NCI-H187 treated with DMSO at 0.1 percent for 48 hours (cell line): ENCODE measurements around the gene FARP2.
"Not testable (repeated sequence)": the region's sequence is repeated elsewhere in the genome, so short reads cannot be mapped to it uniquely, and the experiment has no call there.

Experiments
- DNase-seq: peaks from one replicate; lab custom pipeline; 2025; lab: John Stamatoyannopoulos, UW

Gene FARP2, protein sequence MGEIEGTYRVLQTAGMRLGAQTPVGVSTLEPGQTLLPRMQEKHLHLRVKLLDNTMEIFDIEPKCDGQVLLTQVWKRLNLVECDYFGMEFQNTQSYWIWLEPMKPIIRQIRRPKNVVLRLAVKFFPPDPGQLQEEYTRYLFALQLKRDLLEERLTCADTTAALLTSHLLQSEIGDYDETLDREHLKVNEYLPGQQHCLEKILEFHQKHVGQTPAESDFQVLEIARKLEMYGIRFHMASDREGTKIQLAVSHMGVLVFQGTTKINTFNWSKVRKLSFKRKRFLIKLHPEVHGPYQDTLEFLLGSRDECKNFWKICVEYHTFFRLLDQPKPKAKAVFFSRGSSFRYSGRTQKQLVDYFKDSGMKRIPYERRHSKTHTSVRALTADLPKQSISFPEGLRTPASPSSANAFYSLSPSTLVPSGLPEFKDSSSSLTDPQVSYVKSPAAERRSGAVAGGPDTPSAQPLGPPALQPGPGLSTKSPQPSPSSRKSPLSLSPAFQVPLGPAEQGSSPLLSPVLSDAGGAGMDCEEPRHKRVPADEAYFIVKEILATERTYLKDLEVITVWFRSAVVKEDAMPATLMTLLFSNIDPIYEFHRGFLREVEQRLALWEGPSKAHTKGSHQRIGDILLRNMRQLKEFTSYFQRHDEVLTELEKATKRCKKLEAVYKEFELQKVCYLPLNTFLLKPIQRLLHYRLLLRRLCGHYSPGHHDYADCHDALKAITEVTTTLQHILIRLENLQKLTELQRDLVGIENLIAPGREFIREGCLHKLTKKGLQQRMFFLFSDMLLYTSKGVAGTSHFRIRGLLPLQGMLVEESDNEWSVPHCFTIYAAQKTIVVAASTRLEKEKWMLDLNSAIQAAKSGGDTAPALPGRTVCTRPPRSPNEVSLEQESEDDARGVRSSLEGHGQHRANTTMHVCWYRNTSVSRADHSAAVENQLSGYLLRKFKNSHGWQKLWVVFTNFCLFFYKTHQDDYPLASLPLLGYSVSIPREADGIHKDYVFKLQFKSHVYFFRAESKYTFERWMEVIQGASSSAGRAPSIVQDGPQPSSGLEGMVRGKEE

DNA sequence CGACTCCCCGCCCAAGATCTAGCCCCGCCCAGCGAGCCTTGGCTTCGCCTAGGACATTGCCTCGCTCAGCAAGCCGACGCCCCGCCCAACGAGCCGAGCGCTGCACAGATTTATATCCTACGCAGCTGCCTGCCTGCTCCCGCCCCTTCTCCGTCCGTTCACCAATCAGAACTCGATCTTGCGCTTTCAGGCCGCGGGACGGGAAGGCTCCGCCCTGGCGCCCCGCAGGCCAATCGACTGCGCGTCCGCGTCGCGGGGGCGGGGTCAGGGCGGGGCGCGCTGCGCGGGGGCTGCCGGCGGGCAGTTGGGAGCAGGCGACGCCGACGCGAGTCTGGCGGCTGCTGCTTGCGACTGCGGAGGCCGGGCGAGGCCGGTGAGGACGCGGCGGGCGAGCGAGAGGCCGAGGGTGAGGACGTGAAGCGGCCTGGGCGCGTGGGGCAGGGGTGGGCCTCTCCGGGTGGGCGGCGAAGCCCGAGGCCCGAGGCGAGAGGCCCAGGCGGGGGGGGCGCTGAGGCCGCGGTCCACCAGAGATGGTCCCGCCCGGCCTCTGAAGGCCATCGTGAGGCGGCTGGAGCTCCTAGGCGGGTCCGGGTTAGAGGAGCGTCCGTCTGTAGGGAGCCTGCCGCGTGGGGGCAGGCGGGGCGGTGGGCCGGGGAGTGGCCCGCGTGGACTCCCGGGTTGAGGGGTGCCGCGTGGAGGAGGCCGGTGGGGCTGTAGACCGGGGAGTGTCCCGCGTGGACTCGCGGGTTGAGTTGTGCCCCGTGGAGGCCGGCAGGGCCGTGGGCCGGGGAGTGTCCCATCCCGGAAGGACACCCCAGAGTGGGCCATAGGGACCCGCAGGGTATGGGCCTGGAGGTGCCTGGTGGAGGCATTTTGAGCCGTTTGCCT, at the start of gene FARP2:
FARP2 (plus strand) TSS at position 303 of the 888 bp plus-strand sequence. CDS start 16,823 bp downstream, outside the sequence.
- peak; percentile 81 for DNase-seq

GRCh38 chr2:241307055-241307454, 49.0 kb upstream of the FARP2 start:
- DNase-seq = no peak

- DNase-seq = no peak
These were observed 47.8 kb upstream of the FARP2 start for GRCh38 chr2:241308267-241308666.

DNA sequence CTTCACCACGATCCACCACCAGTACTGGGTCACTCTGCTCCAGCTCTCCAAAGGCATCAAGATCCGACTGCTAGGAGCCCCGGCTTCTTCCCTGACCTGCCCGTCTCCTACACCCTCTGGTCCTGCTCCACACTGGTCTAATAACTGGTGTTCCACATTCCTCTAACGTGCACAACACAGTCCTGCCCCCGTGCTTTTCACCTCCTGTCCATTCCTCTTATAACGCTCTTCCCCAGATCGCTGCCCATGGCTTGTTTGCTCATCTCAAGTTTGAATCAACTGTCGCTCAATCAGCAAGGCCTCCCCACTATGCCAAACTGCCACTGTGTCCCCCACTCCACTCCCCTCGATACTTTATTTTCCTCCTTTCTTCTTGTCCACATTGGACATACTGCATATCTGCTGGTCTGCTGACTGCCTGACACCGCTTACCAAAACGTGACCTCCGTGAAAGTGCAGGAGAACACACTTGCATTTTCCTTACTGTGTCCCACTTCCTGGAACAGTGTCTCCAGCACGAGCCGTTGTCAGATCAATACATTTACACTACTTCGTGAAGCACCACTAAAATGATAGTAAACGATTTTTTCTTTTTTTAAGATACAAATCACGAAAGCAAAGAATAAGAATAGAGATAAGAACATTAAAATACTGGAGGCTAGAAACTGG, 47.1 kb upstream of the FARP2 start:
- no peak for DNase-seq

GRCh38 chr2:241309684-241310117, 46.4 kb upstream of the FARP2 start:
- no peak for DNase-seq

- no peak for DNase-seq
These were observed 45.0 kb upstream of the FARP2 start for GRCh38 chr2:241310917-241311566.

DNA sequence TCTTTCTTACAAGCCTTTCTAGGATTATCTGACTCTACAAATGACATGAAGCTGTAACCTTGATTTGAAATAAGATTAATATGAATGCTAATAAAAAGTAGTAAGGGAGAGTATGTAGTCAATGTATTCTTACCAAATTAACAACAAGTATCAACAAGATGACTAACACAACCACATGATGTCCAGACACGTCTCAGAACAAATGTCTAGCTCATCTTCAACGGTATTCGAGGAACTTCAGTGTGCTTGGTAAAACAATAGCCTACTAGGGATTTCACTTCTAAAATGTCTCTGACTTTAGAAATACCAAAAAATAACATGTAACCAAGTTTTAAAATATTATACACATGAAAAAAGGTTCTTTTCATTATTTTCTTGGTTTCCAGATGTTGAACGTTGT, 44.0 kb upstream of the FARP2 start:
- DNase-seq = no peak

GRCh38 chr2:241313543-241314095, 42.5 kb upstream of the FARP2 start:
- no peak for DNase-seq

DNA sequence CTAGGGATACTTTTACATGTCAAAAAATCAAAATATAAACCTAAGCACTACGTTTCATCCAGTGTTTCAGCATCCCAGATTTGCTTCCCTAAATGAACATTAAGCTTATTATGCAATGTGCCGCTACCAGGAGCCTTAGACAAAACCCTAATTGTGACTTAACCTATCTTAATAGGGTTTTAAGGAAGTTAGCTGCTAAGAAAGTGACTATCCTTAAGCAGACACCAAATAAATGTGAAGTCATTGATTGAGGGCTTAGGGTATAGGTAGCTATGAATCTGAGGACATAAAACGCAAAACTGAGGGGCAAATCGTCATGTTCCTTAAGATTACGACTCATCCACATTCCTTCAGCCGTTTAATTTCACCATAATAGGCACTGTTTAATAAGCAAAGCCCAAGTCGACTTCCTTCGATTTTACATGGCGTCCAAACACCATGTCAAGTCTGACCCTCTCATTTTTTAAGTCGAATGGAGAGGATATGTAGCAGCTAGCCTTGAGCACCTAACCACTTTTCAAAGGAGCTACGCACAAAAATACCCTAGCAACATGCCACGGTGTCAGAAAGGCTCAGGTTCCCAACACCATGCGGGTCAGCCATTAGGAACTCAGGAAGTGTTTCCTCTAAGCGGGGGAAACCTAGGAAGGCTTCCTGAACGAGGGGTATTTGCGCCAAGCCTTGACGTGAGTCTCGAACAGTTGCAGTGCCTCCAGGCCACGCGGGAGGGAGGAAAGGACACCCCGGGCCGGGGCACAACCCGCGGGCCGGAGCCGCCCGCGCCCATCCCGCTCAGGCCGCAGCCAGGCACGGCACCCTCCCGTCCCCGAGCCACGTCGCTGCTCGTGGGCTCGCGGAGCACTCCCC, 41.6 kb upstream of the FARP2 start:
- DNase-seq = no peak

DNA sequence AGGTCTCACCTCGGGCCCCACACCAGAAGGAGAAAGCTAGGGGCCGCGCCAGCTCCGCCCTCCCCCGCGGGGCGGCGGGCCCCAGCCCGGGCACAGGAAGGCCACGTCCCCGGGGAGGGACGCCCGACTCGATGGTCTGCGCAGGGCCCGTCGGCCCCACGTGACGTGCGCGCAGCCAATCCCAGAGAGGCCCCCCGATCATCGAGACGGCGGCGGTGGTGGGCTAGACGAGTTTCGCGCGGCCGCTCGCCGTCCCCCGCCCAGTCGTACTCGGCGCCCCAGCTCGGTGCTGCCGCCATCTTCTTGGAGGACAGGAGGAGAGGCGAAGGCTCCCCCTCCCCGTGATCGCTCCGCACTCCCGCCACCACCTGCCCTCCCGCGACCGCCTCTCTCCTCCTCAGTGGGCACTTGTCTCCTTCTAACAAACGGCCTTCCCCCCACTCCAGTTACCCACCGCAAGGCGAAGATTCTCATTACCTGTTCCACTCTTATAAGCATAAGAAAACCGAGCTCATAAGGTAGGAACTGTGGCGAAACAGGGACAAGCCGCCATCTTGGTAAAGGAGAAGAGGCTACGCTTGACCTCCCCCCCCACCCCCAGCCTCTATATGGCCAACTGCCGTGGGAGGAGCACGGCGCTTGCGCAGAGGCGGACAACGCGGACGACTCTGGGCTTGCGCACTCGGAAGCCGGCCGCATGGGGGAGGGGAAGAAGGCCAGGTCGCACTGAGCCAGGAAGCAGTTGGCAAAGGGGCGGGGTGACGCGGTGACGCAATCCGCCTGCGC, 40.8 kb upstream of the FARP2 start, which contains the start of gene HDLBP:
HDLBP (minus strand) TSS at position 580 of the 786 bp plus-strand sequence. CDS start 48,803 bp downstream, outside the sequence.
- DNase-seq = peak; percentile 63

DNA sequence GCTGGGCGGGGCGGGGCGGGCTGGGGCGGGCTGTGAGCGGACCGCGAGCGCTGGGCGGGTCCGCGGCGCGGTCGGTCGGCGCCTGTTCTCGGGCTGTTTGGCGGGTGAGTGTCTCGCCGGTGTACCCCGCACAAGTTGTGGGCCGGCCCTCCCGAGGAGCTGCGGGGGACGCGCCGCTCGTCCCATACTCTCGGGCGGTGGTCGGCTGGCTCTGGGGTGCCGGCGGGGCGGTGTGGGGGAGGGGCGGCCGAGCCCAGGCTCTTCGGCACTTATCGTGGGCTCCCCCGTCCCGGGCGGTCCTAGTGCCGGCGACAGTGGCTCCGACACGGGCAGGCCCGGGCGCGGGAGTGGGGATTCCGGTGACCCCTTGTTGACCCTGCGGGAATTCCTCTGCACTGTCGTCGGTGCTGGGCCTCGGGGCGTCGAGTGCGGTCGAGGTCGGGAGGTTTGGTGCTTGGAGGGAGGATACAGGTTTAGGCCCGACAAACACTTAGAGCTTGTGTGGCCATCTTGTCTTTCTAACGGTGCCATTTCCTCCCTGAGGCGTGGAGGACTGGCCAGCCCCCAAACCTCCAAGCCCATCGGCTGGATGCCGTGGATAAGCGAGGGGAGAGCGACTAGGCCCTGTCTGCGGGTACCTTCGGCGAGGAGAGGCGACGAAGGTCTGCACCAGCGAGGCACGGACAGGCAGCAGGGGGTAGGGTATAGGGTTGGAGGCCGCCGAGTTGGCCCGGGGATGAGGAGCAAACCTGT, 40.0 kb upstream of the FARP2 start, which contains the start of gene SEPTIN2:
SEPTIN2 (plus strand) TSS at position 47 of the 753 bp plus-strand sequence. CDS start 8,308 bp downstream, outside the sequence.
- no peak for DNase-seq

GRCh38 chr2:241316825-241317224, 39.3 kb upstream of the FARP2 start:
- no peak for DNase-seq

- DNase-seq = no peak
These were observed 38.7 kb upstream of the FARP2 start for GRCh38 chr2:241317391-241317790.

DNA sequence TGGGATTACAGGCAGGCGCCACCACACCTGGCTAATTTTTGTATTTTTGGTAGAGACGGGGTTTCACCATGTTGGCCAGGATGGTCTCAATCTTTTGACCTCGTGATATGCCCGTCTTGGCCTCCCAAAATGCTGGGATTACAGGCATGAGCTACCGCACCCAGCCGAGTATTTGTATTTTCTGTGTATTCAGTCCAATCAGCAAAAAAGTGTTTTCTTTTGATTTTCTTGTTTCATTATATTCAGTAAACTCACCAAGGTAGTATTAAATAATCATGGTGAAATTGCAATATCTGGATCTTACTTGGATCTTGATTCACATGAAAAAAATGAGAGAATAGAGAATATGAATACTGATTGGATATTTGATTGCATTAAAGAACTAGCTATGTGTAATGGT, 37.3 kb upstream of the FARP2 start:
- DNase-seq = not testable (repeated sequence)

GRCh38 chr2:241320394-241320793, 35.7 kb upstream of the FARP2 start:
- no peak for DNase-seq

DNA sequence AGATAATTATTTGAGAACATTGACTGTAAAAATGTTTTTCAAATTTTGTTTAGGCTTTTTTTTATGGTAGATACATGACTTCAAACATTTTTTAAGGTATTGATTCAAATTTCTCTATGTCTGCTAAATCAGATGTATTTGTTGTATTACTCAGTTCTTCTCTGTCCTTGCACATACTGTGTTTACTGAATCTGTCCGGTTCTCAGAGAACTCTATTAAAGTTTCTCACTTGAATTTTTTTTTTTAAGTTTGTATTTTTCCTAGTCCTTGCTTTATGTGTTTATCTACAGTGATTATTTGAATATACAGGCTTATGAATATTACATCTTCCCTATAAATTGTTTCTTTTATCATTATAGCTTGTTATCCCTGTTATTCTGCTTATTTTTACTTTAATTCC, 35.1 kb upstream of the FARP2 start:
- DNase-seq = no peak

DNA sequence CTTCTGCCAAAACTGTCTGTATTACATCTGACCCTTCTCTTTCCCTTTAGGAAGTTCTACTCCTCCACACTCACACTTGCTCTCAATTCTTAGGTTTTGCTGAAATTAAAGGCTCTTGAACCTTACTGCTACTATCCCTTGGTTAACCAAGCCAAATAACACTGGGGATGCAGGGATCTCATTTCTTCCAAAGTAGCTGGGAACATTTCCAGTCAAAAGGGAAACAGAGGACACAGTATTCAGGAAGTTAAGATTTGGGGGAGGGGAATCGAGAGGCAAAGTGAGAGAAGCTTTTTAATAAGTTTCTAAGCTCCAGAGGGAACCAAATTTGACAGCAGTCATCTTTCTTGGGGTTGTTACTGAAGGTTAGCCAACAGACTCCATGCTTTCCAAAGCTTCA, 34.2 kb upstream of the FARP2 start:
- DNase-seq = no peak
